PC-9 (cell line): ENCODE results near the gene PPP1R9A. TPM values are rescaled to one million over a fixed set of nuclear protein-coding genes. Genes with fewer than 3 reads are reported as not detected.

Experiments used
- BruUV-seq: library from RNA; stranded (reverse); fragments of 400-500 nt; replicated peaks from 2 replicates; lab custom pipeline; 2021; lab: Mats Ljungman, UMichigan
- CTCF ChIA-PET: fragments of 300-600 bp; sonication (Branson Sonifier 250); formaldehyde crosslinking; loops from one replicate; lab custom pipeline; 2022; ENCODE audit warnings: antibody characterized with exemption; lab: Charles Lee
- POLR2A ChIA-PET: fragments of 300-600 bp; sonication (Branson Sonifier 250); formaldehyde crosslinking; loops from one replicate; lab custom pipeline; 2022; ENCODE audit warnings: antibody characterized with exemption; ENCODE audit not compliant: unreplicated experiment; lab: Charles Lee
- DNase-seq, 2 experiments: peaks; one replicate each; pipeline versions ENCODE4 v3.0.0 to v3.0.0-alpha.2; 2015 to 2022; ENCODE audit warnings: mixed read lengths in 1 of 2
- H2AFZ ChIP-seq: fragments of 200-600 bp; sonication (generic); 2 replicates; pipeline ENCODE4 v1.8.1; 2017; ENCODE audit warnings: antibody characterized with exemption
- H3F3A ChIP-seq: fragments of 200-600 bp; sonication (generic); 2 replicates; pipeline ENCODE4 v1.8.1; 2017; ENCODE audit warnings: antibody characterized with exemption, mild to moderate bottlenecking, low read depth; ENCODE audit not compliant: insufficient read depth
- H3K27ac ChIP-seq: fragments of 200-600 bp; sonication (generic); 2 replicates; pipeline ENCODE4 v1.6.1; 2016; ENCODE audit warnings: mixed run types
- H3K27me3 ChIP-seq: fragments of 200-600 bp; sonication (generic); 2 replicates; pipeline ENCODE4 v1.6.1; 2016; ENCODE audit warnings: low read depth, mixed run types; ENCODE audit not compliant: insufficient read depth
- H3K36me3 ChIP-seq: fragments of 200-600 bp; sonication (generic); 2 replicates; pipeline ENCODE4 v1.6.1; 2016; ENCODE audit warnings: low read depth, mixed run types
- H3K4me1 ChIP-seq: fragments of 200-600 bp; sonication (generic); replicated peaks from 2 replicates; pipeline ENCODE4 v1.6.1; 2016; ENCODE audit warnings: mixed run types; ENCODE audit not compliant: insufficient read depth
- H3K4me2 ChIP-seq: fragments of 200-600 bp; sonication (generic); 2 replicates; pipeline ENCODE4 v1.6.1; 2017; ENCODE audit warnings: mixed run types
- H3K4me3 ChIP-seq: fragments of 200-600 bp; sonication (generic); 2 replicates; pipeline ENCODE4 v1.6.1; 2016; ENCODE audit warnings: mixed run types
- H3K79me2 ChIP-seq: fragments of 200-600 bp; sonication (generic); 2 replicates; pipeline ENCODE4 v1.6.1; 2017; ENCODE audit warnings: low read depth, mixed run types
- H3K9me2 ChIP-seq: fragments of 200-600 bp; sonication (generic); 2 replicates; pipeline ENCODE4 v1.8.1; 2017; ENCODE audit warnings: mild to moderate bottlenecking; ENCODE audit not compliant: insufficient read depth
- H3K9me3 ChIP-seq: fragments of 200-600 bp; sonication (generic); 2 replicates; pipeline ENCODE4 v1.8.1; 2016; ENCODE audit warnings: low read depth; ENCODE audit not compliant: insufficient read depth
- H4K20me1 ChIP-seq: fragments of 200-600 bp; sonication (generic); 2 replicates; pipeline ENCODE4 v1.8.1; 2017; ENCODE audit not compliant: insufficient read depth
- EZH2 ChIP-seq: fragments of 200-600 bp; sonication (generic); IDR thresholded peaks from 2 replicates; pipeline ENCODE4 v1.8.0; 2017; ENCODE audit warnings: antibody characterized with exemption, low read depth
- intact Hi-C: fragments of 100-400 bp; cut with micrococcal nuclease; formaldehyde crosslinking; loops from one replicate; pipeline ENCODE4 v1.10.0; 2022; ENCODE audit not compliant: unreplicated experiment
- total RNA-seq: library from RNA; stranded (reverse); gene quantifications from 2 replicates; pipeline ENCODE4 v1.2.3, GENCODE V29; 2021
- TF ChIP-seq, protein P1 (sequence below): fragments of 200-600 bp; sonication (generic); conservative IDR thresholded peaks from 2 replicates; pipeline ENCODE4 v1.6.1; 2017; ENCODE audit warnings: mixed run types, antibody characterized with exemption, mild to moderate bottlenecking, moderate library complexity

Gene PPP1R9A
- total RNA-seq, 1 experiment from 2014 or later, result 11.5 TPM

DNA sequence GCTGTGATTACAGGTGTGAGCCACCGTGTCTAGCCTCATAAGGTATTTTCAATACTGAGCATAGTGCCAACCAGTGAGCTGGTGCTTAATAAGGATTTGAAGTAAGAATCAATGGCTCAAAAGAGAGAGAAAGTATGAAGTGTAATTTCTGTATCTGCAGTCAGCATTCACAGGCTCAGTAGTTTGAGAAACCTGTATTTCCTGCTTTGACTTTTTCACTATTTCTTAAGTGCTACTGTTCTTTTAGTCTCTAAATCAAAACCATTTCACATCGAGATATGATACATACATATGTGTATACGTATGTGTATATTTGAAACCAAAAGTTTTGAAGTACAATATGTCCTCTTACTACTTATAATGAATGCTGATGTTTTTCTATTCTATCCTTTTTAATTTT is 189.9 kb downstream of the PPP1R9A start:
- H3K9me2 ChIP-seq, result no peaks in the 10 kb centered on the region
- no peak overlapping the region for H3K4me2 ChIP-seq
- H3K79me2 ChIP-seq, result no peaks in the 10 kb centered on the region
- no peak overlapping the region for H3K4me3 ChIP-seq
- H3K27ac ChIP-seq, result no peak overlapping the region
- no peaks in the 10 kb centered on the region for H4K20me1 ChIP-seq
- peaks cover under 1% of the 10 kb centered on the region; the same call in 1 of the 2 replicates for H3K4me1 ChIP-seq
- no peaks in the 10 kb centered on the region for H3K36me3 ChIP-seq
- intact Hi-C loops, result no loop called here
- TF ChIP-seq EZH2, result no peak
- TF ChIP-seq, protein P1, sequence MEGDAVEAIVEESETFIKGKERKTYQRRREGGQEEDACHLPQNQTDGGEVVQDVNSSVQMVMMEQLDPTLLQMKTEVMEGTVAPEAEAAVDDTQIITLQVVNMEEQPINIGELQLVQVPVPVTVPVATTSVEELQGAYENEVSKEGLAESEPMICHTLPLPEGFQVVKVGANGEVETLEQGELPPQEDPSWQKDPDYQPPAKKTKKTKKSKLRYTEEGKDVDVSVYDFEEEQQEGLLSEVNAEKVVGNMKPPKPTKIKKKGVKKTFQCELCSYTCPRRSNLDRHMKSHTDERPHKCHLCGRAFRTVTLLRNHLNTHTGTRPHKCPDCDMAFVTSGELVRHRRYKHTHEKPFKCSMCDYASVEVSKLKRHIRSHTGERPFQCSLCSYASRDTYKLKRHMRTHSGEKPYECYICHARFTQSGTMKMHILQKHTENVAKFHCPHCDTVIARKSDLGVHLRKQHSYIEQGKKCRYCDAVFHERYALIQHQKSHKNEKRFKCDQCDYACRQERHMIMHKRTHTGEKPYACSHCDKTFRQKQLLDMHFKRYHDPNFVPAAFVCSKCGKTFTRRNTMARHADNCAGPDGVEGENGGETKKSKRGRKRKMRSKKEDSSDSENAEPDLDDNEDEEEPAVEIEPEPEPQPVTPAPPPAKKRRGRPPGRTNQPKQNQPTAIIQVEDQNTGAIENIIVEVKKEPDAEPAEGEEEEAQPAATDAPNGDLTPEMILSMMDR, result no peak
- DNase-seq, result no peak
- ChIA-PET CTCF (no interaction called here), POLR2A (no interaction called here)
- H3K9me3 ChIP-seq, result no peaks in the 10 kb centered on the region
- H2AFZ ChIP-seq, result no peak overlapping the region
- H3K27me3 ChIP-seq, result no peaks in the 10 kb centered on the region
- no peaks in the 10 kb centered on the region for H3F3A ChIP-seq
- no TSS peak for BruUV-seq

DNA sequence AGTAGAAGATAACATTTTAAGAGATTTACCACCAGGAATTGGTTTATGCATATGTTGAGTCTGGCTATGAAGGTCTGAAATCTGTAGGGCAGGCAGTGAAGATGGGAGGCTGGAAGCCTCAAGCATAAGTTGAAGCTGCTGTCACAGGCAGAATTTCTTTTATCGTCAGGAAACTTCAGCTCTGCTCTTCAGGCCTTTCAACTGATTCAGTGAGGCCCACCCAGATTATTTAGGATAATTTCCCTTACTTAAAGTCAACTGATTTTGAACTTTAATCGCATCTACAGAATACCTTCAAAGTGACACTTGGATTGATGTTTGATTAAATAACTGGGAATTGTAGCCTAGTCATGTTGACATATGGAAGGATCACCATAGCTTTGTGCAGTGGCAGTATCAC is 190.5 kb downstream of the PPP1R9A start:
- Histone ChIP-seq H3K27me3 (no peaks in the 10 kb centered on the region), H3F3A (no peaks in the 10 kb centered on the region), H3K9me3 (no peaks in the 10 kb centered on the region), H3K79me2 (no peaks in the 10 kb centered on the region), H2AFZ (no peak overlapping the region), H3K4me1 (peaks cover 6% of the 10 kb centered on the region; the same call in 1 of the 2 replicates), H4K20me1 (no peaks in the 10 kb centered on the region), H3K4me2 (no peak overlapping the region), H3K36me3 (no peaks in the 10 kb centered on the region), H3K27ac (no peak overlapping the region), H3K4me3 (no peak overlapping the region), H3K9me2 (no peaks in the 10 kb centered on the region)
- ChIA-PET POLR2A (interaction anchor here (0.6 kb wide), 1 partner anchor 464 kb away, joined by 4 read pairs; no protein-coding TSS in a partner anchor), CTCF (no interaction called here)
- no TSS peak for BruUV-seq
- intact Hi-C loops, result no loop called here
- TF ChIP-seq EZH2, result no peak
- TF ChIP-seq, protein P1, result no peak
- DNase-seq, result no peak

DNA sequence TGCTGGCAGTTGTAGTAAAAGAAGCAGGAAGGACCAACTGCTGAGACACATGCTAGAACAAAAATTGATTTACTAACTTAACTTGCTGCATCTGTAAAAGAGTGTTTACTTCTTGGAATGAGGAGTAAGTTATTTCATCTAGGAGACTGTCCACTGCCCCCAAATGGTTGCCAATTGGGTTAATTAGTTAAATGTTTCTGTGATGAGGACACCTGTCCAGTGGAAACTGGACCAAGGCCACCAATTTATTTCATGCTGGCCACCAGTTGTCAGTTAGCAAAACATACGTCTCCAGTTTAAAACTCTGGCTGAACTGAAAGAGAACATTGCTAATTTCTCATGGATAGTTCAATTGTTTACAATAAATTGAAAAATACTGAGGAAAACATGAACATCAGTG is 191.7 kb downstream of the PPP1R9A start:
- no peaks in the 10 kb centered on the region for H3K36me3 ChIP-seq
- no peaks in the 10 kb centered on the region for H3K9me2 ChIP-seq
- no peak for DNase-seq
- intact Hi-C loops, result no loop called here
- H3K4me2 ChIP-seq, result no peak overlapping the region
- no peak overlapping the region for H2AFZ ChIP-seq
- no peak for TF ChIP-seq EZH2
- TF ChIP-seq, protein P1, result no peak
- H3F3A ChIP-seq, result no peaks in the 10 kb centered on the region
- peaks cover 6% of the 10 kb centered on the region; the same call in 1 of the 2 replicates for H3K4me1 ChIP-seq
- no peak overlapping the region for H3K27ac ChIP-seq
- H3K79me2 ChIP-seq, result no peaks in the 10 kb centered on the region
- CTCF ChIA-PET, result no interaction called here
- POLR2A ChIA-PET, result no interaction called here
- no peaks in the 10 kb centered on the region for H4K20me1 ChIP-seq
- no peaks in the 10 kb centered on the region for H3K27me3 ChIP-seq
- no peak overlapping the region for H3K4me3 ChIP-seq
- no TSS peak for BruUV-seq
- H3K9me3 ChIP-seq, result no peaks in the 10 kb centered on the region
